Kidney capillary endothelial cell (primary cell): ENCODE measurements around the gene SLC1A1.
A peak's percentile ranks its signal among the peaks of the same experiment; 100 is the strongest.
"Not testable (repeated sequence)": the region's sequence is repeated elsewhere in the genome, so short reads cannot be mapped to it uniquely, and the experiment has no call there.

Experiments
- DNase-seq: peaks from one replicate; pipeline ENCODE4 v3.0.0-alpha.2; 2018; ENCODE audit warnings: low spot score

Gene SLC1A1

DNA sequence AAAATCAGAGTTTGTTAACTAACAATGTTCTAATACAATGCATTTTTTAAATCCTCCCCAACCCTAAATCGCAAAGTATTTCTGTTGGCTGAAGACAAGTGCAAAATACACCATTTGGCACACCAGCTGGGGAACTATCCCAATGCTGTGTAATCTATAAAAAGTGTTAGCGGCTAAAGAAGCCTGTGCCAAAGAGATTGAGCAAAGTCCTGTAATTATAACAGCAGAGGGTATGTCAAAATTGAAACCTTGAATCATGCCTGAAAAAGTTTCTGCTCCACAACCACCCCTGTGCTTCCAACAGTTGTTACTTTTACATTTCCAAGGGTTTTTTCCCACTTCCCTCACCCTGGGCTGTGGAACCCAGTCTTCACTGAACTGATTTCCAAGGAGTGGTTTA is 88.7 kb downstream of the SLC1A1 start:
- DNase-seq = no peak

DNA sequence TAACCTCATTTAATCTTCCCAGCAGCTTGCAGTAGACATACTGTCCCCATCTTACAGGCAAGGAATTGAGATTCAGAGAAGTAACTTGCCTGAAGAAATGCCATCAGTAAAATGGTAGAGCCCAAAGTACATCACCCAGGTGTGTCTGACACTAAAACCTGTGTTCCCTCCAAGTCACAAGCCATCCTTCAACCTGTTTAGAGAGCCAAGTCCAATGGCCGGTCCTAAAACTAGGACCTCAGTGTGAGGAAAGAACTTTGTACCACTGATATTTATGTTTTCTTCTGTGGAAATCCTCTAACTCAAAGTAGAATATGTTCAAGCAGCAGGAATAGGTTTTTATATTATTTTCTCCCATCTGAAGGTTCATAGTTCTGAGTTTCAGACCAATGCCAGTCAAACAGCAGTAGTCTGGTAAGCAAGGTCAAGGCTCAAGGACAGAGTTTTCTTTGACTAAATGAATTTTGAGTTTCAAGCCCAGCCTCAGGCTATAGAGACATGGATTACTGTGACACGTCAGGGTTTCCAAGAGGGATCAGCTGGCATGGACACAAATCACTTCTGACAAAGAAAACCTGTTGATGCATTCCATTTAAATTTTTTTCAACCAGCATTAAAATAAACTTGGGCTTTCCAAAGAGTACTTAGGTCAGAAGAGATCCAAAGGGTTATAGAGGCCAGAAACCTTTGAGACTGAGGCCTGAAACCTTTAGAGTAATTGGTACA is 90.9 kb downstream of the SLC1A1 start:
- DNase-seq = no peak

DNA sequence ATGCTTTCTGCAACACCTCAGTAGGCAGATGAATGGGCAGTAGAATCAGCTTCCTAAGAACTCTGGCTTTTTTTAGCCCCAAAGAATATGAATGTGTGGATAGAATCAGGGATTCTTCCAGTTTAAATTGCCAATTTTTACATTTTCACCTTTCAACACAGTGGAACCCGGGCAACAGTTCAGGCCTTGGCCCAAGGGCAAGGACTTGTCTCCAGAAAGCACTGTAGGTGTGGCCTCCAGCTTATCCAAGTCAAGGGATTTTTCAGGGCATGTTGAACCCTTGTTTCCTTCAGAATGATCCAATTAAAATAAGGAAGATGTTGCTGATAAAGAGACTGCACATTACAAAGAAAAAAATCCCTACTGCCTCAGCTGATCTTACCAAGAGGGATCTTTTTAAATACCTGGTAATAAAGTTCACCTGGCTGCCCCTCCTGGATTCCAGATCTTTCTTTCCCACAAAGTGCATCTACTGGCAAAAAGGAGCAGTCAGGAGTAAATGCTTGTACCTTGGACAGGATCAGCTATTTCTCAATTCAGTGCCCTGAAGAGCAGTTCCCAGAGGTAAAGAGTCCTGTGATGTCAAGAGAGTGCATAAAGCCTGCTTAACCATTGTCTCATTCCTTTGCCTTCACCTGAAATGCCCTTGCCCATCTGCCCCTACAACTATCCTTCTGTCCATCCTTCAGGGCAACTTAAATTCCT is 91.7 kb downstream of the SLC1A1 start:
- no peak for DNase-seq

DNA sequence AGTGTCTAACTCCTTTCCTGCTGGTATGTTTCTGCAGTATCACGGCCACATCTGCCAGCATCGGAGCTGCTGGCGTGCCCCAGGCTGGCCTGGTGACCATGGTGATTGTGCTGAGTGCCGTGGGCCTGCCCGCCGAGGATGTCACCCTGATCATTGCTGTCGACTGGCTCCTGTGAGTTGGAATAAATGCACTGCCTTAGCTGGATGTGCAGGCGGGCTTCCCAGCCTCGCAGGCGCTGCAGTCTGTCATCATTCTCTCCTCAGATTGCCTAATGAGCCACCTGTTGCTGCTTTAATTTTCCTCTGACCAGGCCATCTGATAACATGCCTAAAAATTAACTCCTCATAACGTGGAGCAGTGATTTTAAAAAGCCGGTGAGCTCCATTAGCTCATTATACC is 92.7 kb downstream of the SLC1A1 start:
- DNase-seq = no peak

DNA sequence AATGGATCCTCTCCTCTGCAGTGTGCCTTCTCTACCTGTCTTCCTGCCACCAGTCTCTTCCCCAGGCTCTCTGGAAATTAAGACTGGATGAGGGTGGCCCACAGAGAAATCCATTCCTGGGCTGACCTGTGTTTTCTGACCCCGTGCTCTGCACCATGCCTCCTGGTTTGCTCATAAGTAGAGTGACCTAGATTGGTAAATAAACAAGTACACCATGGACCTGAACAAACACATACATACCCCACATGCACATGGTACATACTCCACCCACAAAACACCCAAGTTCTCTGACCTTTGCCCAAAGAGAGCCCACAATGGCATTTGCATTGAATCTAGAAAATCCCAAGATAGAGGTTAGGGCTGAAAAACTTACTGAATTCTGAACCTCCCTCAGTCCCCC is 94.4 kb downstream of the SLC1A1 start:
- no peak for DNase-seq

DNA sequence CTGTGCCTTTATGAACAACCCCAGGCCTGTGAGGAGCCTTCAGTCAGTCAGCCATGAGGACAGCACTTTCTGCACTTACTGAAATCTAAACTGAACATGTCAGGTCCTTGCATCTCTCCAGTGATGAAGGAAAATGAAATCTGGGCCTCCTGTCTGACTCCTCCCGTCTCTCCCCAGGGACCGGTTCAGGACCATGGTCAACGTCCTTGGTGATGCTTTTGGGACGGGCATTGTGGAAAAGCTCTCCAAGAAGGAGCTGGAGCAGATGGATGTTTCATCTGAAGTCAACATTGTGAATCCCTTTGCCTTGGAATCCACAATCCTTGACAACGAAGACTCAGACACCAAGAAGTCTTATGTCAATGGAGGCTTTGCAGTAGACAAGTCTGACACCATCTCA is 94.9 kb downstream of the SLC1A1 start:
- DNase-seq = no peak

DNA sequence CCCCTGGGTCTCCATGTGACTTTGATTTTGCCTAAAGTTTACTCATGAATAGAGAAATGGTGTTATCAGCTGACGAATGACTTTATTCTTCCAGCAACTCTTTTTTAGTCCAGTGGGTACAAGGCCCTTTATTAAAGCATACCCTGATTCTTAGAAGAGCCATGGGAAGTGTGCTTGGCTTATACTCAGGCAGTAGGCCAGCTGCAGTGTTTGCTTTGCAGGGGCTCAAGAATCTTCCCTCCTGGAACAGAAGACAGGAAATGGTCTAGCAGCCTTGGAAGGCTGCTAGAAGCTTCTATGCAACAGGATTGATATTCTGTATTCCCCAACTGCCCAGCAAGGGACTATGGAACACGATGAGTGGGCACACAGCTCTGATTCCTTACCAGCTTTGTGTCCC is 98.5 kb downstream of the SLC1A1 start:
- no peak for DNase-seq

DNA sequence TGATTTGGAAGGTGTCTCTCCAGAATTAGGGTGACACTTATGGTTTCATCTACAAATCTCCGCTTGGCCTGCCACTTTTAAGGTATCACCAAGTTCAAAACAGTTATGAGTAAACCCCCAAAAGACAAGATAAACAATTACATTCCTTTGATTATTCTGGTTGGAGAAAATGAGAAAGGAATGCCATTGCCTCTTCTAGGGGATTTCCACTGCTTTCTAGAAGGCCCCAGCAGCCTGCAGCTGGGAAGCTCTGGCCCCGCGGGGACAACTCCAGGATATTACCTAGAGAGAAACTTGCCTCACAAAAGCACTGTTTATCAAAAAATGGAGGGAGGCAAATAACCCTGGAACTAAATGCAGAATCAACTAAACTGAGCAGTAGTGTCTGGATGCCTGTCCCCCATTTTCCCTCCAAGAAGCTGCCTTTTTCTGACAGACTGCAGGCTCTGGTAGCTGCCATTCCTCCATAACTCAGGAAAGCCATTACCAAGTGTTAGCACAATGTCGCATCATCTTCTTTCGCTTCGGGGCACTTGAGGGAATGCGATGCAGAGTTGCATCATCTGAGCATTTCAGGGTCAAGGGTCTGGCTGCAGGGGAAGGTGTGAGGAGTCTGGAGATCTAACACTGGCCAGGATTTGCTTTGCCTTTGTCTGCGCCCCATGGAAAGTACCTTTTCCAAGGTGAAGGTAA is 100.3 kb downstream of the SLC1A1 start:
- no peak for DNase-seq

DNA sequence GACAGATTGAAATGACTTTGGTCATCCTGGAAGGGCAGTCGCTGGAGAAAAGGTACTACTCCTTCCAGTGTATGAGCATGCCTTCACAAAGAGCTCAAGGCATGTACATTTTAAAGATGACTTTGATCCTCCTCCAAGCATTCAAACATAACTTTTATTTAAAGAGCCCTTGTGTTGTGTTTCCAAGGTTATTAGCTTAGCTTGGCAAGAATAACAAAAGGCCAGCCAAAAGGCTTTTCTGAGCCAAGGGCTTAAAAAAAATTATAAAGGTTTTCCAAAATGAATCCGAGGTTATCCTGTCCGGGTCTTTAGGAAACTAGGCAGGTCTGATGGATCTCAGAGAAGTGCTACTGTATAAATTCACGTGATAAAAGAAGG is 100.8 kb downstream of the SLC1A1 start:
- no peak for DNase-seq

DNA sequence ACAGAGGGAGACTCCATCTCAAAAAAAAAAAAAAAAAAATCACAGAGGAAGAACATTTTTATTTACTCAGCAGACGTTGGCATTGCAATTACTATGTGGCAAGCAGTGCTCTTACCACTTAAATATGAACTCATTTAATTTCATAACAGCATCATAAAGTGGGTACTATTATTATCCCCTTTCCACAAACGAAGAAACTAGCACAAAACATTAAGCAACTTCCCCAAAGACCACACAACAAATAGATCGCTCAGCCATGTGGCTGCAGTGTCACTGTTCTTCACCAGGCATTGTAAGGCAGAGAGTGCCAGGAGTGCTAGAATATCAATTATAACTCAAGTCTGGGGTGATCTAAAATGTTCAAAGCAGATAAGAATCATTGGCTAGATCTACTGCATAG is 102.0 kb downstream of the SLC1A1 start:
- no peak for DNase-seq

DNA sequence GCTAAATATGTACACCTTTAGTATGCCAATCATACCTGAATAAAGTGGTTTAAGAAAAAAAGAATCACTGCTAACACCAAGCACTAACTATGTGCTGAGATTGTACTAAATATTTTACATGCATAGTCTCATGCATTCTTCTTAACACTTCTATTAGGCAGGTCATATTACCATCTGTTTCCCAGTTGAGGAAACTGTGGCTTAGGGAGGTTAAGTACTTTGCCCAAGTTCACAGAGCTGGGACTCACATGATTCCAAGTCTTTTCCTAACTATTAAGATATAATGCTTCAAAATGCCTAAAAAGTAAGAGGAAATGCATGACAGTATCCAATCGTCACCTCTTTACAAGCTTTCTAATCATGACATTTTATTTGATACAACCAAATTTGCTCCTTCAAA is 102.6 kb downstream of the SLC1A1 start:
- DNase-seq = no peak

DNA sequence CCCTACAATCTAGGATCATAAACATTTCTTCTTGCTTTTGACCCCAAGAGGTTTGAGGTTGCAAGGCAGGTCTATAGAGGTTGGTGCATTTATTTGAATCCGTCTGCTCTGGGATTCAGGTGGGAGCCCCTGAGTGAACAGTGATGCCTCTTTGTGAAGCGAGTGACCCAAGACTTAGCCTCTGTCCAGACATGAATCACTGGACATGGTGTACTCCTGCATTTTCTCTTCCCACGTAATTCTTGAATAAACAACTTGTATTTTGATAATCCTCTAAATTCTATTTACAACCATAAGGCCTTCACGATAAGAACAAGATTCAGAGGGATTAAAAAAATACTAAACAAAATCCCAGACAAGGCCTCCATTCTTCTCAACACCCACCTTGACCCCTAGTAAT is 104.3 kb downstream of the SLC1A1 start:
- DNase-seq = no peak

DNA sequence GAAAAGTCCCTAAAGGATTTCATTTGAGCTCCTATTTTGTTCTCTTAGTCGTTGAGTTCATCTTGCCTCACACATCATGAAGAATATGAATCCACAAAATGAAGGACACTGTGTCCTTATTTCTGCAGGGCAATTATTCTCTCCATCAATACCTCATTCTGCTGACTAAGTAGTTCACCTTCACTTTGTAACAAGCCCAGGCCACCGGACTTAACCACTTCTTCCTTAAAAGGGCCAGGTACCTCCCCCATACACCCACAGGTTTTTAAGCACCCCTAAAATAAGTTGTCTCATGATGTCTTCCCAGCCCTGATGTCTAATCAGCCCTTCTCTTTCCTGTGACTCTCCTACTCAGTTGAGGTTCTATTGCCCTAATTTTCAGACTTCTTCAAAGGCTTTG is 104.7 kb downstream of the SLC1A1 start:
- no peak for DNase-seq

DNA sequence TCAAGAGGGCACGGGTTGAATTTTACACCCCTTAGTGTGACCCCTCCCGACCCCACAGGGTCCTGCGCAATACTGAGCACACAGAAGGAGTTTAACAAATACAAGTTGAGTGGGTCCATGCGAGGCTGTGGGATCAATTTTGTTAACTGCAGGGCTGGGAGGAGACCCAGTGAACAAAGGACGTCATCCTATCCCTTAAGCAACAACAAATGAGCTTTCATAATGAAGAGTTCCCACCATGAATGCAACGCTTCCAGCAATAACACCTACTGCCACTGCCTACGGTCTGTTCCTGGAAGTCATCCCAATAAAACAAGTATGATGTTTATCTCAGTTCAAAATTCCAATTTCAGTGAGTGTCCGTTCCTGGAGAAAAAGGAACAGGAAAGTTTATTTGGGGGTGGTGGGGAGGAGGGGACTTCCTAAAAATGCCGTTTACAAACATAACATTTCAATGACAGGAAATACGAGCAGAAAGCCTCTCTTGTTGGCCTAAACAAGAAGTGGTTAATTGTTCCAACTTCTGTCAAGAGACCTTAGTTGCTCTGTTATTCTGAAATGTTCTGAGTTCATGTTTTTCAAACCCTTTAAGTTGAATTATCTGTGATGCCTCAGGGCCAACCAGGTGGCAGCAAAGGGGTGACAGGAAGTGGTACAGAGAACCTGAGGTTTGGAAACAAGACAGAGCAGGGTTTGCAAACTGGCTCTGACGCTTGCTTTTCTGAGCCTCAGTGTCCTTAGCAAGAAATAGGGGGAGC is 106.1 kb downstream of the SLC1A1 start:
- DNase-seq = no peak

DNA sequence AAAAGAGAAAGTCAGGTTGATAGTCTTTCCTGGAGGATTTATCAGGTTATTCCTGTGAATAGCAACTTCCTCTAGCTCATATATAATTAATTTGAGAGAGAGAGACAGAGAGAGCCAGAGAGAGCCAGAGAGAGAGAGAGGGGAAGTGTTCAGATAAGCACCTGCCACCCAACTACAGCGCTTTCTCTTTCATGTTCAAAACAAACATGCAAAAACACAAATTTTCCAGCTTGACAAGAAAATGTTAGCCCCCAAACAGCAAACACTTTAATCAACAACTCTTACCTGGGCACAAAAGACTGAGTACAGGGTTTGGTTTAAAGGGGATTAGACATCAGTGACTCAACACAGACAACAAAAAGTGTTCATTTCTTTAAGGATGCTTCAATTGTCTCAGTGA is 110.1 kb downstream of the SLC1A1 start:
- DNase-seq = no peak

DNA sequence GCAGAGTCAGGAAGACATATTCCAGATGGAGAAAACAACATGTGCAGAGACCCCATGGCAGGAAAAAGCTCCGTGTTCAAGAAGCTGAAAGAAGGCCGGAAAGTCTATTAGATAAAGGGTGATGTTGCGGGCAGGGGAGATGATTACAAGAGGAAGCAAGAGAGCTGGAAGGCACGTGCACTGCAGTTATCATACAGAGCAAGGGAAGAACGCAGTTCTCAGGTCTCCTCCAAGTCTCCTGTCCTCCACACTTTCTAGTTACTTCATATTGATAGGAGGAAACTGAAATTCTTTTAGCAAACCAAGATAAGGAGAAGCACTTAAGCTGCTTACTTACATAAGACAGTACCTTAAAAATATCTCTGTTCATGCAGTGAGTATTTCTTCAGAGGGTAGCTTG is 113.6 kb downstream of the SLC1A1 start:
- DNase-seq = no peak

DNA sequence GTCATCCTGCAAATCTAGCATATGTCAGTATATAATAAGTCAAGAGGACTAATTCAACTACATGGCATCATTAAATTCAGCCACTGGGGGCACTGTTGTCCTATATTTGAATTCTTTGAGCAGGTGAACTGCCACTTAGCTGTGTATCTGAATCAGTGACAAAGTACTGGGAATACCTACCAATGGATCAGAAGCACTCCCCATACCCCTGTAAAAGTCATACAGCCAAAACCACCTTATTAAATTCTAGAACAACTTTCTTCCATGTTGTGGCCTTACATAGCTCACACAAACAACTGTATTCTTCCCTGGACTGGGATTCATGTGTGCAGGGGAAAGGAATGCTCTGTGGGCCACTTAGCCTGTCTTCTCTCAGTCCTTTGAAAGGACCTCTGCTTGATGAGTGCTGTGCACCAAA is 114.4 kb downstream of the SLC1A1 start:
- peak; percentile 51 for DNase-seq

DNA sequence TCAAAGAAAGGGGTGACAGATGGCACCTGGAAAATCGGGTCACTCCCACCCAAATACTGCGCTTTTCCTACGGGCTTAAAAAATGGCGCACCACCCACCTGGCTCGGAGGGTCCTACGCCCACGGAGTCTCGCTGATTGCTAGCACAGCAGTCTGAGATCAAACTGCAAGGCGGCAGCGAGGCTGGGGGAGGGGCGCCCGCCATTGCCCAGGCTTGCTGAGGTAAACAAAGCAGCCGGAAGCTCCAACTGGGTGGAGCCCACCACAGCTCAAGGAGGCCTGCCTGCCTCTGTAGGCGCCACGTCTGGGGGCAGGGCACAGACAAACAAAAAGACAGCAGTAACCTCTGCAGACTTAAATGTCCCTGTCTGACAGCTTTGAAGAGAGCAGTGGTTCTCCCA is 115.8 kb downstream of the SLC1A1 start:
- DNase-seq = not testable (repeated sequence)

DNA sequence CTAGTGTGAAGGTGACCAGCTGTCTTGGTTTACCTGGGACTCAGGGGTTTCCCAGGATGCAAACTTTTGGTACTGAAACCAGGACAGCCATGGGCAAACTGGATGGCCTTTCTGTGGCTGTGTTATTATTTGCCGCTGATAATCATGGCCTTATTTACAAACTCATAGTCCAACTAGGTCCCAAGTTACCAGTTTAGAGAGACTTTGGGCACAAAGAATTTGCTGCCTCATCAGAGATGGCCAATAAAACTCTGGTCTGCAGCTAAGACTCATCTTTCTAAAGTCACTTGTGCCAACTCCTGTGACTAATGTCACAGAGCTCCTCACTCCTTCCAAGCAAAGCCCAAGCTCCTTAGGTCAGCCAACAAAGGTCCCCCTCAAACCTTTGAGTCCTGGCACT is 124.4 kb downstream of the SLC1A1 start:
- no peak for DNase-seq

DNA sequence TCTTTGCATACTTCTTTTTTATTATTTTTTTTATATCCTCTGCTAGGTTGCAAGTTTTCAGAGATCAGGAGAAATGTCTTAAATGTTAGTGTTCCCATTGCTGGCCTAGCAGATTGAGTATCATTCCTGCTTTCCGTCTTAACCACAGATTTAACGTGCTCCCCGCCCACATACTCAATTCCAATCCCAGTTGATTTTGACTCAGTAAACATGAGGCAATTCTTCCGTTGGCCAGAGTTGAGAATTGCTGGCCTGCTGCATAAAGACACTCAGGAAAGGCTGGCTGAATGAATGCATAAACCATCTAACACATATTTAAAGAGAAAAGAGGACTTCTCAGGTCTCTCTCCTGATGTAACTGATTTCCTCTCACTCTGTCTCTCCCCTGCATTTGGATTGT is 125.0 kb downstream of the SLC1A1 start:
- no peak for DNase-seq

DNA sequence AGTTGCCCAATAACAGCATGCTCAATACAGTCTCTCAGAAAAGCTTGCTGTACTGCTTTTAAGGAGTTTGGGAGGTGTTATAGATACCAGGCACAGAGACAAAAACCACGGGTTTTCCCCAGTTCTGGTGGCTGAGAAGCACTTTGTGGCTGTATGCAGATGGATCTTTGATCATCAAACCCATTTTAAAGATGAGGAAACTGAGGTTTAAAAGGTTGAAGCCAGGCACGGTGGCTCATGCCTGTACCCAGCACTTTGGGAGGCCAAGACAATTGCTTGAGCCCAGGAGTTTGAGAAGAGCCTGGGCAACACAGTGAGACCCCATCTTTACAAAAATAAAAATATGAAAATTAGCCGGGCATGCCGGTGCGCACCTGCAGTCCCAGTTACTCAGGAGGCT is 125.5 kb downstream of the SLC1A1 start:
- no peak for DNase-seq

DNA sequence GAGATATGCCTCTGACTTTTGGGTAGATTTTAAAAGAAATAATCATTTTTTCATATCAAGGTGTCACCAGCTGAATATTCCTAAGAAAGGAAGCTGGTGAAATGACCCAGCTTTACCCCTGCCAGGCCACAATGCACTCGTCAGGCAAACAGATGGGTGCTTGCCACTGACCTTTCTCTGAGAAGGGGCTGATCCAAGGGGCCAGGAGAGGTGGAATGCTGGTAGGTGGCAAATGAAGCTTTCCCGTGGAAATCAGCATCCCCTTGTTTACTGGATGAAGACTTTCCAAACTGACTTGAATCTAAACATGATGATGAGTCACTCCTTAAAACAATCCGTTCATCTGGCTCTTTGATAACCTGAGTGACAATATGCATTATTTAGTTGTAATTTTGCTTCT is 127.5 kb downstream of the SLC1A1 start:
- DNase-seq = no peak

DNA sequence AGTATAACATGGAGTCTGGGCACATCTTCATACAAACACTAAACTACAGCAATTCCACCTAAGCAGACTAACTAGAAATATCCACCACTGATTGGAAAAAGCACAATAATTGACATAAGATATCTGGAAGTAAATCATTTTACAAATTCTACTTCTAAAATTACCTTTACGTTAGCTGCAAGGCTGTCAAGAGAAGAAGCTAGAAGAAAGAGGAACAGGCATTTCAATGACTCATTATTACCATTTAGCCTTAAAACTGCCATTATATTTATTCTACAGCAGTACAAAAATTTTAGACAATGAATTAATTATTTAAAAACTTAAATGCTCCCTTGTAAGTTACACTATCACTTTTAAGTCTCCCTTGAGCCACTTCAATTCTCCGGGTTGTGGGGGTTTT is 128.4 kb downstream of the SLC1A1 start:
- DNase-seq = no peak
